Spleen (tissue), 7 donors: ENCODE results near the gene VPS29.

Experiments used
- CTCF ChIP-seq, 11 experiments: fragments of 200-600 bp in 7 of 11; fragments of 450-650 bp in 4 of 11; sonication (generic) in 4 of 11; IDR thresholded peaks in 8 of 11; conservative IDR thresholded peaks in 3 of 11; 1 replicate in 7 of 11; 2 replicates in 4 of 11; pipeline versions ENCODE4 v1.4.0 to v1.8.0; 2016 to 2021; ENCODE audit warnings: antibody characterized with exemption in 11 of 11, inconsistent platforms in 4 of 11, mild to moderate bottlenecking in 1 of 11
- POLR2A ChIP-seq, 3 donors: fragments of 450-650 bp; IDR thresholded peaks; one replicate each; pipeline ENCODE4 v1.5.1; 2017; ENCODE audit warnings: antibody characterized with exemption in 3 of 3, mild to moderate bottlenecking in 1 of 3
- donor health status: DM: no; HTN: no; CAD: no; lungs with moderate emphysema.
- donor health status: DM: no; HTN: no; CAD: no.
- donor health status: DM: no; HTN: no; CAD: no.

- TF ChIP-seq CTCF (IDR thresholded peaks at IDR 0.05 in 8 of 11, conservative IDR thresholded peaks at IDR 0.05 in 3 of 11) (no peak), POLR2A (IDR thresholded peaks at IDR 0.05) (no peak)
Measured at GRCh38 chr12:110465024-110465423, 36.9 kb downstream of the VPS29 start.
